Lung (tissue), 12 donors: ENCODE results near the gene C2CD2L. TPM values are rescaled to one million over a fixed set of nuclear protein-coding genes. Genes with fewer than 3 reads are reported as not detected.

ENCODE experiments used
- ATAC-seq: fragments of 200-7000 bp; cut with Tn5 transposase; one replicate; pipeline ENCODE4 v1.9.1; 2020; ENCODE audit warnings: moderate number of reproducible peaks; ENCODE audit not compliant: insufficient read depth, low FRiP score
- DNase-seq, 3 donors: peaks; one replicate each; pipeline ENCODE4 v3.0.0-alpha.2; 2013 to 2017
- H3K27ac ChIP-seq, 2 donors: one replicate each; pipeline ENCODE4 v1.5.1; 2013; ENCODE audit warnings: mild to moderate bottlenecking in 2 of 2, moderate library complexity in 2 of 2, control low read depth in 1 of 2, inconsistent platforms in 1 of 2, low read depth in 1 of 2, low read length in 1 of 2
- H3K27me3 ChIP-seq, 3 donors: one replicate each; pipeline ENCODE4 v1.5.1; 2013; ENCODE audit warnings: low read length in 2 of 3; ENCODE audit not compliant: control insufficient read depth in 3 of 3, insufficient read depth in 3 of 3
- H3K36me3 ChIP-seq, 4 donors: one replicate each; pipeline ENCODE4 v1.5.1; 2013; ENCODE audit warnings: low read length in 4 of 4, mild to moderate bottlenecking in 1 of 4, moderate library complexity in 1 of 4; ENCODE audit not compliant: control insufficient read depth in 4 of 4, insufficient read depth in 4 of 4
- H3K4me1 ChIP-seq, 5 donors: one replicate each; pipeline ENCODE4 v1.5.1; 2013; ENCODE audit warnings: low read length in 5 of 5, mild to moderate bottlenecking in 2 of 5, moderate library complexity in 1 of 5; ENCODE audit not compliant: control insufficient read depth in 5 of 5, insufficient read depth in 5 of 5
- H3K4me3 ChIP-seq: one replicate; pipeline ENCODE4 v1.5.1; 2013; ENCODE audit warnings: mild to moderate bottlenecking, control low read depth, moderate library complexity
- H3K9ac ChIP-seq, 2 donors: one replicate each; pipeline ENCODE4 v1.5.1; 2013; ENCODE audit warnings: low read length in 2 of 2, control low read depth in 1 of 2; ENCODE audit not compliant: insufficient read depth in 1 of 2
- H3K9me3 ChIP-seq, 4 donors: one replicate each; pipeline ENCODE4 v1.5.1; 2013; ENCODE audit warnings: low read length in 3 of 4, mild to moderate bottlenecking in 1 of 4, moderate library complexity in 1 of 4; ENCODE audit not compliant: control insufficient read depth in 4 of 4, insufficient read depth in 3 of 4
- WGBS, 2 donors: extraction: QIAGEN DNeasy Blood & Tissue Kit; methylation state at CpG; one replicate each; pipeline ENCODE4 v1.1.7; 2013; 5-methylcytosine and 5-hydroxymethylcytosine counted together
- polyA plus RNA-seq, 2 donors: library from polyadenylated mRNA; stranded (reverse); fragments of 200-250 nt; gene quantifications; one replicate each; pipeline ENCODE4 v1.2.1, GENCODE V29; 2013
- total RNA-seq, 2 donors: library from RNA; depleted of rRNA in 1 of 2; stranded (reverse); fragments of >200 nt in 1 of 2; gene quantifications; one replicate each; pipeline ENCODE4 v1.2.1, GENCODE V29; 2014 to 2021
- TF ChIP-seq, protein P1 (sequence below): IDR thresholded peaks from 2 replicates; pipeline ENCODE4 v1.5.1; 2012; ENCODE audit warnings: mild to moderate bottlenecking; ENCODE audit errors: control extremely low read depth, extremely low read depth
- donor health status: control.
- donor health status: control.
- donor health status: Bipolar disorder and iron deficiency.
- donor health status: healthy.
- donor health status: DM: yes; HTN: yes; CAD: no.

Gene C2CD2L
- total and polyA plus RNA-seq, 4 donors, result 6.5 to 20.7 (median 12.7) TPM

DNA sequence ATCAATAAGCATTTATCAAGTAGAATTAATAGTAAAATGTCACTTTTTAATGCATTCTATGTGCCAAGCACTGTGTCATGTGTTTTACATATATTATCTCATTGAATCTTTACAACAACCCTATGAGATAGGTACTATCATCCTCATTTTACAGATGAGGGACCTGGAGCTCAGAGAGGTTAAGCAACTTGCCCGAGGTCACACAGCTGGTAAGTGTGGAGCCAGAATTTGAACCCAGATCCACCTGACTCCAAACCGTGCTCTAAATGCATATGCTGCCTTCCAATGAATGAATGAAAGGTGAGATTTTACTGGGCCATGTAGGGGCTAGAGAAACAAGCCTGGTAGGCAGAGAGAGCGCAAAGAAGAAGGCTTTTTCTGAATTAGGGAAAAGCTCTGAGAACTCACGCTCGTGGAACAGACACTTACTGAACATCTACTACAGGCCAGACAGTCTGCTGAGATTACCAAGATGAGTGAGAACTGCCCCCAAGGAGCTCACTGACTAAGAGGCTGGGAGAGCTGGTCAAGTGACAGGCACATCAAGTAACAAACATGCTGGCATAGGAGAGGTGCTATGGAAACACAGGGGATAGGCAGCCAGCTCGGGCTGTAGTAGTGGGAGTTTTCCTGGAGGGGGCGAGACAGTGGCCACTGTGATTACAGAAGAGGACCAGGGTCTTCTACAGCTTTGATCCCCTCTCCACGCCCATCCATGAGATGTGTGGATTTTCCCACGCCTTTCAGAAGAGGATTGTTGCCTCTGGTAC is 46.1 kb downstream of the C2CD2L start:
- ATAC-seq (no peak), DNase-seq (no peak)
- H3K9me3 ChIP-seq, result peaks cover 0 to 1% (median 0%) of the 10 kb centered on the region in 4 donors
- H3K9ac ChIP-seq, result no peak overlapping the region
- H3K36me3 ChIP-seq, result no peaks in the 10 kb centered on the region
- peaks cover 0 to 15% (median 5%) of the 10 kb centered on the region in 5 donors for H3K4me1 ChIP-seq
- peaks cover 0 to 18% (median 5%) of the 10 kb centered on the region in 3 donors for H3K27me3 ChIP-seq
- no peak overlapping the region for H3K4me3 ChIP-seq
- WGBS, 2 donors, result 84 to 90% methylated on average over 9 of the region's 9 CpGs
- no peak overlapping the region for H3K27ac ChIP-seq
- TF ChIP-seq, protein P1, sequence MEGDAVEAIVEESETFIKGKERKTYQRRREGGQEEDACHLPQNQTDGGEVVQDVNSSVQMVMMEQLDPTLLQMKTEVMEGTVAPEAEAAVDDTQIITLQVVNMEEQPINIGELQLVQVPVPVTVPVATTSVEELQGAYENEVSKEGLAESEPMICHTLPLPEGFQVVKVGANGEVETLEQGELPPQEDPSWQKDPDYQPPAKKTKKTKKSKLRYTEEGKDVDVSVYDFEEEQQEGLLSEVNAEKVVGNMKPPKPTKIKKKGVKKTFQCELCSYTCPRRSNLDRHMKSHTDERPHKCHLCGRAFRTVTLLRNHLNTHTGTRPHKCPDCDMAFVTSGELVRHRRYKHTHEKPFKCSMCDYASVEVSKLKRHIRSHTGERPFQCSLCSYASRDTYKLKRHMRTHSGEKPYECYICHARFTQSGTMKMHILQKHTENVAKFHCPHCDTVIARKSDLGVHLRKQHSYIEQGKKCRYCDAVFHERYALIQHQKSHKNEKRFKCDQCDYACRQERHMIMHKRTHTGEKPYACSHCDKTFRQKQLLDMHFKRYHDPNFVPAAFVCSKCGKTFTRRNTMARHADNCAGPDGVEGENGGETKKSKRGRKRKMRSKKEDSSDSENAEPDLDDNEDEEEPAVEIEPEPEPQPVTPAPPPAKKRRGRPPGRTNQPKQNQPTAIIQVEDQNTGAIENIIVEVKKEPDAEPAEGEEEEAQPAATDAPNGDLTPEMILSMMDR, result no peak

DNA sequence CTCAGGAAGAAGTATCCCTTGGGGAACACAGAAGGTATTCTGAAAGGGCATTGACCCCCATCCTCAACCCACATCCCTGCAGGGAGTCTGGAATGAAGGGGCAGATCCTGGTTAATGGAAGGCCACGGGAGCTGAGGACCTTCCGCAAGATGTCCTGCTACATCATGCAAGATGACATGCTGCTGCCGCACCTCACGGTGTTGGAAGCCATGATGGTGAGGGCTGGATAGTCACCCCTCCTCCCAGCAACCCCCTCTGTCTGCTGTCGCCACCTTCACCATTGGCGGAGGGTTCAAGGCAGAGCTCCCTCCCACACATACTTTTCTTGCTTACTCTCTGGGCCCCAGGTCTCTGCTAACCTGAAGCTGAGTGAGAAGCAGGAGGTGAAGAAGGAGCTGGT is 47.0 kb downstream of the C2CD2L start:
- no peak overlapping the region for H3K9ac ChIP-seq
- H3K27ac ChIP-seq, result no peak overlapping the region
- WGBS, 2 donors, result 94 to 97% methylated on average over 6 of the region's 6 CpGs
- no peak overlapping the region for H3K4me3 ChIP-seq
- no peak for ATAC-seq
- H3K9me3 ChIP-seq, result peaks cover 0 to 1% (median 0%) of the 10 kb centered on the region in 4 donors
- TF ChIP-seq, protein P1, result no peak
- no peaks in the 10 kb centered on the region for H3K36me3 ChIP-seq
- H3K27me3 ChIP-seq, result peaks cover 0 to 13% (median 0%) of the 10 kb centered on the region in 3 donors
- no peak for DNase-seq
- peaks cover 0 to 10% (median 5%) of the 10 kb centered on the region in 5 donors for H3K4me1 ChIP-seq

DNA sequence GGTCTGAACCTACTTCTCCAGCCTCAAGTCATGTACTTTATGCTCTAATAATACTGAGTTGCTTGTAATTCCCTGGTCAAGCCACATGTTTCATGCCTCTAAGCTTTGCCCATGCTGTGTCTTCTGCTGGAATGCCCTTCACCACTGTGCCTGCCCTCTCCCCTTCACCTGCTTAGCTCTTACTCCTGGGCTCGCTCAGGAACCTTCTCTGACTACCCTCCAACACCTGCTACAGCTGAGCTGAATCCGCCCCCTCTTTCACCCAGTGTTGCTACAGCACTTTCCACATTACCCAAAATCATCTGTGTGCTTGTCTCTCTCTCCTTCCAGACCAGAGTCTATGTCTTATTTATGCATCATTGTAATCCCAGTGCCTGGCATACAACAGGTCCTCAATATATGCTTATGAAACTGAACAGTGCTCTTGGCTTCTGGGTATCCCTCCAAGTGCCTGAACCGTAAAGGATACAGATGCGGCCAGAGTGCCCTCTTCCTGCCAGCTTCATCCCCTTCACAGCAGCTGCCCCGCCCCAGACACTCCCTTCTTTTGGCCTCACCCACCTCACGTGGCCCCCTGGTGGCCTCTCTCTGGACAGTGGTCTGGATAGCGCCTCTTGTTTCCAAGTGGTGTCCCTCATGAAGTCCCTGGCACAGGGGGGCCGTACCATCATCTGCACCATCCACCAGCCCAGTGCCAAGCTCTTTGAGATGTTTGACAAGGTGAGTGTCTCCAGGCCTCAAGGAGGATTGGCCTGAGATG is 48.8 kb downstream of the C2CD2L start:
- TF ChIP-seq, protein P1, result no peak
- Histone ChIP-seq H3K4me3 (no peak overlapping the region), H3K9me3 (no peaks in the 10 kb centered on the region), H3K4me1 (no peaks in the 10 kb centered on the region), H3K27ac (no peak overlapping the region), H3K27me3 (peaks cover 0 to under 1% (median 0%) of the 10 kb centered on the region in 3 donors), H3K9ac (no peak overlapping the region), H3K36me3 (no peaks in the 10 kb centered on the region)
- ATAC-seq, result no peak
- DNase-seq, result no peak
- 41 to 49% methylated on average over 8 of the region's 8 CpGs for WGBS, 2 donors
